H1 (cell line): ENCODE measurements around the gene LURAP1L. TPM values are rescaled to one million over a fixed set of nuclear protein-coding genes. Genes with fewer than 3 reads are reported as not detected.

Source experiments
- CTCF ChIA-PET: fragments of 300-600 bp; sonication (Branson Sonifier 250); formaldehyde crosslinking; loops from one replicate; lab custom pipeline; 2021; ENCODE audit not compliant: partially characterized antibody; lab: Charles Lee
- POLR2A ChIA-PET: fragments of 300-600 bp; sonication (Branson Sonifier 250); formaldehyde crosslinking; loops from one replicate; lab custom pipeline; 2021; ENCODE audit warnings: inconsistent platforms; ENCODE audit not compliant: partially characterized antibody; lab: Charles Lee
- DNase-seq, 2 experiments: peaks; one replicate each; pipeline versions ENCODE4 v3.0.0 to v3.0.0-alpha.2; 2010 to 2022; ENCODE audit warnings: low spot score in 2 of 2, low read depth in 1 of 2, mixed read lengths in 1 of 2
- FAIRE-seq: peaks from 2 replicates; lab custom pipeline; 2011; peaks lifted over from hg19 to GRCh38; lab: Jason Lieb, UNC
- H2AFZ ChIP-seq: 2 replicates; pipeline ENCODE4 v1.8.1; 2012; ENCODE audit warnings: low read length, inconsistent platforms
- H2AK5ac ChIP-seq: 2 replicates; pipeline ENCODE4 v1.6.1; 2013; ENCODE audit warnings: low read depth, low read length
- H2BK120ac ChIP-seq: replicated peaks from 2 replicates; pipeline ENCODE3; 2013; ENCODE audit warnings: low read depth, low read length, inconsistent platforms
- H2BK12ac ChIP-seq: 2 replicates; pipeline ENCODE4 v1.6.1; 2013; ENCODE audit warnings: low read depth, low read length
- H2BK15ac ChIP-seq: 2 replicates; pipeline ENCODE4 v1.6.1; 2013; ENCODE audit warnings: low read length
- H2BK20ac ChIP-seq: 2 replicates; pipeline ENCODE4 v1.6.1; 2013; ENCODE audit warnings: low read length
- H2BK5ac ChIP-seq: 2 replicates; pipeline ENCODE4 v1.6.1; 2013; ENCODE audit warnings: low read depth, low read length
- H3K14ac ChIP-seq: 2 replicates; pipeline ENCODE4 v1.6.1; 2013; ENCODE audit warnings: inconsistent platforms; ENCODE audit not compliant: insufficient read length
- H3K18ac ChIP-seq: 2 replicates; pipeline ENCODE4 v1.6.1; 2013; ENCODE audit warnings: low read length; ENCODE audit errors: extremely low read depth
- H3K23ac ChIP-seq: 2 replicates; pipeline ENCODE4 v1.6.1; 2013; ENCODE audit warnings: inconsistent platforms; ENCODE audit not compliant: insufficient read length
- H3K23me2 ChIP-seq: 2 replicates; pipeline ENCODE4 v1.6.1; 2013; ENCODE audit warnings: low read depth, low read length
- H3K27ac ChIP-seq: 2 replicates; pipeline ENCODE4 v1.6.1; 2011; ENCODE audit warnings: low read depth, low read length, inconsistent platforms
- H3K27me3 ChIP-seq, 4 experiments: replicated peaks in 1 of 4; 1 replicate in 1 of 4; 2 replicates in 3 of 4; pipeline versions ENCODE4 v1.6.1 to v1.8.1; 2011 to 2013; ENCODE audit warnings: low read length in 3 of 4, mild to moderate bottlenecking in 3 of 4, inconsistent platforms in 2 of 4, mixed read lengths in 2 of 4, moderate library complexity in 1 of 4; ENCODE audit not compliant: control insufficient read depth in 3 of 4, insufficient read depth in 3 of 4; ENCODE audit errors: extremely low read depth in 1 of 4
- H3K36me3 ChIP-seq, 4 experiments: 2 replicates each; pipeline versions ENCODE4 v1.6.1 to v1.8.1; 2011 to 2013; ENCODE audit warnings: mild to moderate bottlenecking in 4 of 4, low read length in 3 of 4, moderate library complexity in 2 of 4, control low read depth in 1 of 4, inconsistent platforms in 1 of 4; ENCODE audit not compliant: insufficient read depth in 4 of 4, control insufficient read depth in 2 of 4
- H3K4ac ChIP-seq: replicated peaks from 2 replicates; pipeline ENCODE3; 2013; ENCODE audit warnings: low read length, low read depth, mixed read lengths, inconsistent platforms; ENCODE audit not compliant: insufficient read length
- H3K4me1 ChIP-seq, 4 experiments: replicated peaks in 1 of 4; 1 replicate in 1 of 4; 2 replicates in 3 of 4; pipeline versions ENCODE4 v1.6.1 to v1.8.1; 2011 to 2013; ENCODE audit warnings: low read length in 3 of 4, inconsistent platforms in 2 of 4, mixed read lengths in 1 of 4; ENCODE audit not compliant: insufficient read depth in 4 of 4, control insufficient read depth in 3 of 4
- H3K4me2 ChIP-seq, 2 experiments: 2 replicates each; pipeline versions ENCODE4 v1.6.1 to v1.8.1; 2011 to 2013; ENCODE audit warnings: low read depth in 2 of 2, low read length in 2 of 2, control low read depth in 1 of 2, inconsistent platforms in 1 of 2, mild to moderate bottlenecking in 1 of 2; ENCODE audit not compliant: insufficient read depth in 1 of 2
- H3K4me3 ChIP-seq, 4 experiments: fragments of 200-600, 300-600 bp in 1 of 4; sonication (generic), shearing (Covaris generic), sonication (Bioruptor Twin) in 1 of 4; 2 replicates each; pipeline versions ENCODE4 v1.5.1 to v1.8.1; 2011 to 2016; ENCODE audit warnings: low read length in 4 of 4, low read depth in 3 of 4, control low read depth in 2 of 4, inconsistent platforms in 2 of 4, mild to moderate bottlenecking in 2 of 4, mixed read lengths in 1 of 4, moderate library complexity in 1 of 4; ENCODE audit not compliant: insufficient read depth in 2 of 4; ENCODE audit errors: extremely low read depth in 1 of 4
- H3K56ac ChIP-seq: replicated peaks from 2 replicates; pipeline ENCODE3; 2013; ENCODE audit warnings: low read depth, mild to moderate bottlenecking, mixed read lengths, low read length, inconsistent platforms; ENCODE audit not compliant: insufficient read length
- H3K79me1 ChIP-seq: 2 replicates; pipeline ENCODE4 v1.6.1; 2013; ENCODE audit warnings: low read depth, low read length, control low read depth
- H3K79me2 ChIP-seq, 2 experiments: 2 replicates each; pipeline versions ENCODE4 v1.6.1 to v1.8.1; 2012 to 2013; ENCODE audit warnings: low read length in 2 of 2, mild to moderate bottlenecking in 2 of 2, inconsistent platforms in 1 of 2; ENCODE audit not compliant: insufficient read depth in 2 of 2, control insufficient read depth in 1 of 2
- H3K9ac ChIP-seq, 4 experiments: replicated peaks in 1 of 4; 1 replicate in 1 of 4; 2 replicates in 3 of 4; pipeline versions ENCODE4 v1.6.1 to v1.8.1; 2011 to 2013; ENCODE audit warnings: low read depth in 3 of 4, low read length in 3 of 4, control low read depth in 2 of 4, mild to moderate bottlenecking in 2 of 4, moderate library complexity in 2 of 4, inconsistent platforms in 1 of 4; ENCODE audit errors: extremely low read depth in 1 of 4
- H3K9me3 ChIP-seq, 2 experiments: 2 replicates each; pipeline versions ENCODE4 v1.6.1 to v1.8.1; 2012 to 2013; ENCODE audit warnings: mild to moderate bottlenecking in 2 of 2, moderate library complexity in 2 of 2, control low read depth in 1 of 2, inconsistent platforms in 1 of 2, low read depth in 1 of 2, low read length in 1 of 2, mixed read lengths in 1 of 2; ENCODE audit not compliant: insufficient read depth in 2 of 2
- H4K20me1 ChIP-seq, 2 experiments: replicated peaks in 1 of 2; 2 replicates each; pipeline versions ENCODE3 to v1.8.1; 2011 to 2013; ENCODE audit warnings: inconsistent platforms in 2 of 2, low read length in 2 of 2, mild to moderate bottlenecking in 1 of 2; ENCODE audit not compliant: insufficient read depth in 2 of 2, control insufficient read depth in 1 of 2
- H4K5ac ChIP-seq: 2 replicates; pipeline ENCODE4 v1.6.1; 2013; ENCODE audit warnings: low read length, low read depth, mixed read lengths, inconsistent platforms; ENCODE audit not compliant: insufficient read length
- H4K8ac ChIP-seq: 2 replicates; pipeline ENCODE4 v1.8.0; 2013; ENCODE audit warnings: mild to moderate bottlenecking, moderate library complexity, low read length, inconsistent platforms; ENCODE audit not compliant: insufficient read depth; ENCODE audit errors: extremely low read depth
- H4K91ac ChIP-seq: replicated peaks from 2 replicates; pipeline ENCODE3; 2013; ENCODE audit warnings: low read length, mixed read lengths, inconsistent platforms; ENCODE audit not compliant: insufficient read length
- CBX5 ChIP-seq: fragments of 300-800, 300-1000 bp; sonication (generic); IDR thresholded peaks from 2 replicates; pipeline ENCODE4 v1.7.1; 2016; ENCODE audit warnings: antibody characterized with exemption, low read length, low read depth
- CBX8 ChIP-seq: fragments of 300-800, 300-1000 bp; sonication (generic); IDR thresholded peaks from 2 replicates; pipeline ENCODE4 v1.7.1; 2016; ENCODE audit warnings: low read depth, low read length, borderline replicate concordance
- CREB1 ChIP-seq: IDR thresholded peaks from 2 replicates; pipeline ENCODE4 v1.6.1; 2012; ENCODE audit warnings: inconsistent platforms
- CTBP2 ChIP-seq: IDR thresholded peaks from 2 replicates; pipeline ENCODE4 v1.7.0; 2011; ENCODE audit warnings: borderline replicate concordance, mild to moderate bottlenecking, moderate library complexity, mixed read lengths, low read length; ENCODE audit not compliant: insufficient read depth, insufficient read length
- HDAC6 ChIP-seq: IDR thresholded peaks from one replicate; pipeline ENCODE4 v1.7.1; 2012; ENCODE audit warnings: low read depth, mild to moderate bottlenecking, inconsistent platforms, low read length, moderate library complexity
- JUN ChIP-seq: IDR thresholded peaks from 2 replicates; pipeline ENCODE4 v1.6.1; 2011; ENCODE audit warnings: low read depth, mild to moderate bottlenecking, improper control_type of control experiment, low read length
- KDM1A ChIP-seq: fragments of 200-600, 300-600 bp; sonication (generic); IDR thresholded peaks from 2 replicates; pipeline ENCODE4 v1.7.1; 2016; ENCODE audit warnings: mild to moderate bottlenecking, low read length, borderline replicate concordance
- RAD21 ChIP-seq, 2 experiments: IDR thresholded peaks in 1 of 2; conservative IDR thresholded peaks in 1 of 2; 2 replicates each; pipeline ENCODE4 v1.6.1; 2011; ENCODE audit warnings: low read depth in 2 of 2, low read length in 2 of 2, improper control_type of control experiment in 1 of 2, inconsistent platforms in 1 of 2, mild to moderate bottlenecking in 1 of 2, moderate library complexity in 1 of 2
- RBBP5 ChIP-seq: IDR thresholded peaks from 2 replicates; pipeline ENCODE4 v1.7.1; 2012; ENCODE audit warnings: low read depth, mild to moderate bottlenecking, inconsistent platforms, low read length, moderate library complexity, borderline replicate concordance
- RFX5 ChIP-seq: IDR thresholded peaks from 2 replicates; pipeline ENCODE4 v1.6.1; 2011; ENCODE audit warnings: low read depth, low read length, improper control_type of control experiment, borderline replicate concordance
- SUZ12 ChIP-seq: fragments of 200-600 bp; sonication (generic); IDR thresholded peaks from 2 replicates; pipeline ENCODE4 v1.6.1; 2012; ENCODE audit warnings: mild to moderate bottlenecking, inconsistent platforms, low read length, moderate library complexity, mixed read lengths
- TAF1 ChIP-seq: IDR thresholded peaks from 2 replicates; pipeline ENCODE4 v1.6.1; 2011; ENCODE audit warnings: mild to moderate bottlenecking, low read depth, low read length
- TCF12 ChIP-seq: IDR thresholded peaks from 2 replicates; pipeline ENCODE4 v1.6.1; 2011; ENCODE audit warnings: low read depth, mild to moderate bottlenecking, low read length
- TEAD4 ChIP-seq: IDR thresholded peaks from 2 replicates; pipeline ENCODE4 v1.6.1; 2012; ENCODE audit warnings: low read depth, low read length, inconsistent platforms, mixed read lengths
- WGBS, 2 experiments: shearing (Covaris generic) in 1 of 2; methylation state at CpG; one replicate each; pipeline versions ENCODE4 v1.1.6 to v1.1.7; 2013 to 2015; ENCODE audit warnings: low lambda C conversion rate in 2 of 2, mixed read lengths in 2 of 2, inconsistent platforms in 1 of 2, low coverage in 1 of 2, missing lambda C conversion rate in 1 of 2; ENCODE audit not compliant: insufficient replicate concordance in 2 of 2, insufficient coverage in 1 of 2, insufficient read length in 1 of 2; ENCODE audit errors: extremely low coverage in 1 of 2, missing lambda C conversion rate in 1 of 2; 5-methylcytosine and 5-hydroxymethylcytosine counted together
- polyA plus RNA-seq, 7 experiments: library from polyadenylated mRNA; depleted of rRNA in 3 of 7; stranded (reverse) in 5 of 7; unstranded in 2 of 7; fragments of >200 nt in 5 of 7; fragments of 200-250 nt in 2 of 7; gene quantifications; 1 replicate in 5 of 7; 2 replicates in 1 of 7; 4 replicates in 1 of 7; pipeline versions ENCODE4 v1.2.1 to v1.2.3, GENCODE V29; 2011 to 2013; ENCODE audit warnings: missing spikeins in 2 of 7, mixed read lengths in 2 of 7
- total RNA-seq: library from RNA; stranded (reverse); fragmentation: NEBNext Ultra II Directional; extraction: Animal tissue kit (Norgen Biotek cat#: 25700); gene quantifications from 2 replicates; pipeline ENCODE4 v1.2.1, GENCODE V29; 2021
- TF ChIP-seq, protein P1 (sequence below): IDR thresholded peaks from 2 replicates; pipeline ENCODE4 v1.6.1; 2012; ENCODE audit warnings: inconsistent platforms

LURAP1L gene
- total and polyA plus RNA-seq, 2 of the 8 experiments (the other 6 are each of a cell fraction or from before 2014, with no cell fraction given), result 0.63 to 1.2 TPM

DNA sequence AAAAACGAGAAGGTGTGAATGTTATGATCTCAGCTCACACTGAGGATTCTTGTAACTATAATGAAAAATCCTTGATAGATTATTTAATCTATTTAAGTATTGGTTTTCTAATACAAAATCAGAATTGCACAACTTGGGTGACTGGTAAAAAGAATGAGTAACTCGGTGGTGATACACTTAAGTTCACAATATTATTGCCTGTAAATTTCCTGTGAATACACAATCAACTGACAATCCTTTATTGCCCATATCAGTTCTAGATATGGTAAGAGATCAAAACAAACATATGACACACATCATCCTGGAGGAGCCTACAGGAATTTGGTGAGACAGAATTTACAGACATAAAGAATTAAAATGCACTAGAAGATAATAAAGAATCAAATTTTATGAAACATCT is 14.1 kb upstream of the LURAP1L start:
- no peak for FAIRE-seq
- POLR2A ChIA-PET, result no interaction called here
- no peaks in the 10 kb centered on the region for H3K23me2 ChIP-seq
- no peak overlapping the region for H3K9ac ChIP-seq
- H3K27me3 ChIP-seq, result no peaks in the 10 kb centered on the region
- WGBS, 2 experiments, result 56% methylated on average over 2 of the region's 2 CpGs; no CpG with 5 or more reads in 1 of the 2 experiments
- H2BK120ac ChIP-seq, result no peak overlapping the region
- no peaks in the 10 kb centered on the region for H3K9me3 ChIP-seq
- H3K4me3 ChIP-seq, result no peak overlapping the region
- H3K18ac ChIP-seq, result no peak overlapping the region
- H3K4me1 ChIP-seq, result no peaks in the 10 kb centered on the region; a peak in 1 of 7 replicates
- H3K23ac ChIP-seq, result no peak overlapping the region
- no peak overlapping the region for H2BK20ac ChIP-seq
- no peak overlapping the region for H2BK12ac ChIP-seq
- no peaks in the 10 kb centered on the region for H3K36me3 ChIP-seq
- no peak overlapping the region for H3K4me2 ChIP-seq
- H3K14ac ChIP-seq, result no peak overlapping the region
- CTCF ChIA-PET, result interaction anchor here (1.0 to 1.1 kb wide), 2 partner anchors 16 to 59 kb away, joined by 3 read pairs; no protein-coding TSS in a partner anchor
- no peak overlapping the region for H4K8ac ChIP-seq
- no peak overlapping the region for H4K5ac ChIP-seq
- H3K27ac ChIP-seq, result no peak overlapping the region
- no peaks in the 10 kb centered on the region for H4K20me1 ChIP-seq
- no peak overlapping the region for H2BK5ac ChIP-seq
- no peak overlapping the region for H2BK15ac ChIP-seq
- no peak overlapping the region for H2AK5ac ChIP-seq
- H3K4ac ChIP-seq, result no peak overlapping the region
- H3K79me1 ChIP-seq, result no peaks in the 10 kb centered on the region
- DNase-seq, result no peak
- H3K56ac ChIP-seq, result no peak overlapping the region
- no peak overlapping the region for H2AFZ ChIP-seq
- H3K79me2 ChIP-seq, result no peaks in the 10 kb centered on the region
- H4K91ac ChIP-seq, result no peak overlapping the region
- TF ChIP-seq, protein P1, sequence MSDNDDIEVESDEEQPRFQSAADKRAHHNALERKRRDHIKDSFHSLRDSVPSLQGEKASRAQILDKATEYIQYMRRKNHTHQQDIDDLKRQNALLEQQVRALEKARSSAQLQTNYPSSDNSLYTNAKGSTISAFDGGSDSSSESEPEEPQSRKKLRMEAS, result no peak
- TF ChIP-seq TCF12 (no peak), CTBP2 (no peak), RBBP5 (no peak), CBX8 (no peak), RAD21 (IDR thresholded peaks at IDR 0.05 in 1 of 2, conservative IDR thresholded peaks at IDR 0.05 in 1 of 2; ENCODE audit: low read depth in 2 of 2, low read length in 2 of 2) (no peak), TEAD4 (no peak), CREB1 (no peak), RFX5 (no peak), JUN (no peak), TAF1 (no peak), CBX5 (no peak), SUZ12 (no peak), HDAC6 (no peak), KDM1A (no peak)
